ENCODE measurements around the gene SMIM35.
"Not testable (repeated sequence)": the region's sequence is repeated elsewhere in the genome, so short reads cannot be mapped to it uniquely, and the experiment has no call there.

The SMIM35 gene

DNA sequence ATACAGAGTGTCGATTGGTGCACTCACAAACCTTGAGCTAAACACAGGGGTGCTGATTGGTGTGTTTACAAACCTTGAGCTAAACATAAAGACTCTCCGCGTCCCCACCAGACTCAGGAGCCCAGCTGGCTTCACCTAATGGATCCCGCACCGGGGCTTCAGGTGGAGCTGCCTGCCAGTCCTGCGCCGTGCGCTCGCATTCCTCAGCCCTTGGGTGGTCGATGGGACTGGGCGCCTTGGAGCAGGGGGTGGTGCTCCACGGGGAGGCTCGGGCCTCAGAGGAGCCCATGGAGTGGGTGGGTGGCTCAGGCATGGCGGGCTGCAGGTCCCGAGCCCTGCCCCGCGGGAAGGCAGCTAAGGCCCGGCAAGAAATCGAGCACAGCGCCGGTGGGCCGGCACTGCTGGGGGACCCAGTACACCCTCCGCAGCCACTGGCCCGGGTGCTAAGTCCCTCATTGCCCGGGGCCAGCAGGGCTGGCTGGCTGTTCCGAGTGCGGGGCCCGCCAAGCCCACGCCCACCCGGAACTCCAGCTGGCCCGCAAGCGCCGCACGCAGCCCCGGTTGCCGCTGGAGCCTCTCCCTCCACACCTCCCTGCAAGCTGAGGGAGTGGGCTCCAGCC, 108.4 kb downstream of the SMIM35 start:
- not testable (repeated sequence) for DNase-seq

DNA sequence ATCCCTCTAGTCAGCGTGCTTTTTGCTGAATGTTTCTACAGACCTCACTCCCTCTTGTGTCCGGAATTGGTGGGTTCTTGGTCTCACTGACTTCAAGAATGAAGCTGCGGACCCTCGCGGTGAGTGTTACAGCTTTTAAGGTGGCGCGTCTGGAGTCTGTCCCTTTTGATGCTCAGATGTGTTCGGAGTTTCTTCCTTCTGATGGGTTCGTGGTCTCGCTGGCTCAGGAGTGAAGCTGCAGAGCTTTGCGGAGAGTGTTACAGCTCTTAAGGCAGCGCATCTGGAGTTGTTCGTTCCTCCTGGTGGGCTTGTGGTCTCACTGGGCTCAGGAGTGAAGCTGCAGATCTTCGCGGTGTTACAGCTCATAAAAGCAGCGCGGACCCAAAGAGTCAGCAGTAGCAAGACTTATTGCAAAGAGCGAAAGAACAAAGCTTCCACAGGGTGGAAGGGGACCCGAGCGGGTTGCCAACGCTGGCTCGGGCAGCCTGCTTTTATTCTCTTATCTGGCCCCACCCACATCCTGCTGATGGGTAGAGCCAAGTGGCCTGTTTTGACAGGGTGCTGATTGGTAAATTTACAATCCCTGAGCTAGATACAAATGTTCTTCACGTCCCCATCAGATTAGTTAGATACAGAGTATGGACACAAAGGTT, 109.0 kb downstream of the SMIM35 start:
- DNase-seq: not testable (repeated sequence)

DNA sequence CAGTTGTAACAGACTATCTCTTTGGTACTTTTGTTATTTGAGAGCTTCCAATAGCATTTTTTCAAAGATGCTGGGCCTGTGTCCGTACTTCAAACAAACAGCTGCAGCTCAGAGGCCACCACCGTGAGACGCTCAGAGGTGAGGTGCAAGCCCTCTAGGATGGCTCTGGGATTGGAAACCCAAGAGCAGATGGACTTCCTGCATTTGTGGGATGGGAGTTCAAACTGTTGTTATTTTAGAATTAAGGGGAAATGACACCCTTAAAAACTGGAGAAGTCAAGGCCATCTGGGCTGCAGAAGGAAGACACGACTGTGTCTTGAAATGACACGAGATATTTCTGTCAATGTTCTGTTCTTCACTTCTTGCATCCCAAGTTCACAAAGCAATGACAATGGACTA, 109.7 kb downstream of the SMIM35 start:
- DNase-seq: no peak

GRCh38 chr11:117976445-117976844, 110.3 kb downstream of the SMIM35 start:
- DNase-seq: no peak

DNA sequence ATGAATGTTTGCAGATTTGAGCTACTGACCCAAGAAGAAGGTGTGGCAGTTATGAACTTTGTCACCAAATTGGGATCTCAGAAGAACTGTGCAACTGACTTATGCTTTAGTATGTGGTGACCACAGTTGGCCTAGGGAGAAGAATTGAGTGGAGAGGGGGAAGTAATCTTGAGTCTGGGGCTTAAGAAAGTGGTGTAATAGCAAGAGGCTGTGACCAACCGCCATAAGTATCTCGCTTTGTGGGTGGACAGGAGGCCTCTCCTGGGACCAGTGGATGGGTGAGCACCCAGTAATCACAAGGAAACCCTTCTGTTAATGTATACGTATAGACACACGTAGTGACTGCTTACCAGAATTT, 113.3 kb downstream of the SMIM35 start:
- DNase-seq: no peak

DNA sequence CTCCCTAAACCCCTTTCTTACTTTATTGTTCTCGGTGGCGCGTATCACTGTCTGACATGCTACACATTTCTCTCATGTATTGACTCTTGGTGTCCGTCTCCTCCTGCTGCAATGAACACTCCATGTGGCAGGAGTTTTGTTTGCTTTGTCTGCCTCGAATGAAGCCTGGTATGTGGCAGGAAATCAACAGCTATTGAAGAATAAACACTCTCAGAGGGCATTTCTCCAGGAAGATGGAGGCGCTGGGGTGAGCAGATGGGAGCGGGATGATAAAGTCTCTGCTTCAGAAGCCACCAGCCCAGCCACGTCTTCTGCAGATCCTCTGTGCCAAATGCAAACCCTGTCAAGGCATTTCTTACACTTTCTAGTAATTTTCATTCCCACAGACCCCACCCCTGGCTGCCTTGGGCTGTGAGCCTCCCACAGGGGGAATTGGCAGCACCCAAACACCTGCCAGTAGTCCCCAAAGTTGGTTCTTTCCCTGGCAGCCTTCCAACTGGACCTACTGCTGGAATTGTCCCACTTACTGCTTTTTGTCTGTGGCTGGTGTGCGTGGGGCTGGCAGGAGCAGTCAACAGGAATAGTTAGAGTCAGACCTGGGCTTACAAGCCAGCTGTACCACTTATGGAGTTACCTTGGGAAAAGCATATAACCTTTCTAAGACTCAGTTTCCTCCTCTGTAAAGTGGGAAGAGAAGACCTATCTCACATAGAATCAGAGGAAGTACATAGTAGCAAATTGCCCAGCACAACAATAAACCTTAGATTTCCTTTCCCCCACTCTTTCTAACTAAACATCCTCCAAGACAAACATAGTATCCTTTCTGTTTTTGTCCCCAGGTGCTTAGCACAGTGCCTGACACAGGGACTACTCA, 113.9 kb downstream of the SMIM35 start:
- peak; percentile 18 for DNase-seq

DNA sequence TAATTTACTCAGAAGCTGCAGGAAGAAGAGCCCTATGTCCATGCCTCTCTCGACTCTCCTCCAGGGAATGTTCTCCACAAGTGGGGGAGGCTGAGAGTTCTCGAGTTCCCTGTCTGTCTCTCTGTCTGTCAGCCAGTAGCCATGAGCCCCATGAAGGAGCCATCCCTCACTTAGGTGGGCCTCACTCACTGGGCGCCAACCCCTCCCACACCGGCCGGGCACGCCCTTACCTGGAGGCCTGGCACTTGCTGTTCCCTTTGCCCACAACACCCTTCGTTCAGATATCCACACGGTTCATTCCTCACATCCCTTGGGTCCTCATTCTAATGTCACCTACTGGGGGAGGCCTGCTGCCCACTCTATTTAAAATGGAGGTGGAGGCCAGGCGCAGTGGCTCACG, 114.7 kb downstream of the SMIM35 start:
- no peak for DNase-seq

DNA sequence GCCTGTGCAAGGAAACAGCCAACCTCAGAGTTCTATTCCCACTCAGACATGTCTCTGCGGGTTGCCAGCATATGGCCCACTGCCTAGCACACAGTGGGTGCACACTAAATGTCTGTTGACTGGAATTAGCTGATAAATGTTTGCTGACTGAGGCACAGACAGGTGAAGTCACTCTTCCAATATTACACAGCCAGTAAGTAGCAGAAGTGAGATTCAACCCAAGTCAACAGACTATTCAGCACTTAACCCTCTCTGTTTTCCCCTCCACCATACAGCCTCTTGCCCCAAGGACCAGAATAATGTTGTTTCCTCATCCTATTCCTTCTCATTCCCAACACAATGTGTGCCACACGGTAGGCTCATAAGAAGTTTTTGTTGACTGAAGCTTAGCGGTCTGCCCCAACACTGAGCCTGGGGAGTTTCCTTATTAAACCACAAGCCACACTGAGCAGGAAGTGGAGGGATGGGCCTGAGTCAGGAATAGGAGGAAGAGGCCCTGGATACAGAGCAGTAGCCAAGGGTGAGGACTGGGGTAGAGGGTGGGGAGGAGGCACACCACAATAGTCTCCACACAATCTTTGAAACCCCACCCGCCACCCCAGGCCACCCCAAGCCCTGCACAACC, 116.3 kb downstream of the SMIM35 start:
- DNase-seq: no peak

GRCh38 chr11:117969160-117969991, 117.4 kb downstream of the SMIM35 start:
- DNase-seq: no peak

GRCh38 chr11:117966908-117967307, 119.9 kb downstream of the SMIM35 start:
- DNase-seq: no peak

DNA sequence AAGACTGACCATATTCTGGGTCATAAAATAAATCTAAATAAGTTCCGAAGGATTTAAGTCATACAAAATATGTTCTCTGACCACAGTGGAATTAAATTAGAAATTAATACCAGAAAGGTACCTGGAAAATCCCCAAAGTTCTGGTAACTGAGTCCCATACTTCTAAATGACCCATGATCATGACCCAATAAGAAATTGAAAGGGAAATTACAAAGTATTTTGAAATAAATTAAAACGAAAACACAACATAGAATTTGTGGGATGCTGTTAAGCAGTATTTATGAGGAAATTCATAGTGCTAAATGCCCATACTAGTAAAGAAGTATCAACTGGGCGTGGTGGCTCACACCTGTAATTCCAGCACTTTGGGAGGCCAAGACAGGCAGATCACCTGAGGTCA, 123.9 kb downstream of the SMIM35 start:
- DNase-seq: no peak

GRCh38 chr11:117961896-117962295, 124.9 kb downstream of the SMIM35 start:
- no peak for DNase-seq

- no peak for DNase-seq
Measured at GRCh38 chr11:117960406-117960805, 126.4 kb downstream of the SMIM35 start.

DNA sequence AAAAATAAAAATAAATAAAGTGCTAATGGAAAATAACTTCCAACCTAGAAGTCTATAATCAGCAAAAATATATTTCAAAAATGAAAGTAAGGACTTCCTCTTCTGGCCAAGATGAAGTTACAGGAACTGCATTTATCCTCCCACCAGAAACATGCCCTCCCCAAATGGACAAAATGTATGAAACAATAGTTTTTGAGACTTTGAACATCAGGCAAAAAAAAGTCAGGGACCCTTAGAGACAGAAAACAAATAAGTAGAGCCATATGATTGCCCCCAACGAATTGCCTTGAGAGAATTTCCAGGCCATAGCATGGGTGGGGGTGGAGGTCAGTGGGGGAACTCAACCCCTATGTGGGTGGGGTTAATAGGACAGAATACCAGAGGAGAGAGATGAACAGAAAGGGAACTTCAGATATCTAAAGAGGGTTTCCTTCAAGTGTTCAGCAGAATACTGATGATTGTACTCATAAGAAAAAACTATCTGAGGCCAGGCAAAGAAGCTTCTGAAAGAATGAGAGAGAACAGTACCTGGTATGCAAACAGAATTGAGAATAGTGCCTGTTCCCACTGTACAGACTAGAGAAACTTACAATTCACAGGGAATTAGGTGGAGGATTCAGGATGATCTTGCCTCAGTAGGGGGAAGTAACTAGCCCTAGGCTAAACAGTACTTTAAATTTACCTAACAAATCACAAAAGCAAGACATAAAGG, 127.2 kb downstream of the SMIM35 start:
- no peak for DNase-seq

DNA sequence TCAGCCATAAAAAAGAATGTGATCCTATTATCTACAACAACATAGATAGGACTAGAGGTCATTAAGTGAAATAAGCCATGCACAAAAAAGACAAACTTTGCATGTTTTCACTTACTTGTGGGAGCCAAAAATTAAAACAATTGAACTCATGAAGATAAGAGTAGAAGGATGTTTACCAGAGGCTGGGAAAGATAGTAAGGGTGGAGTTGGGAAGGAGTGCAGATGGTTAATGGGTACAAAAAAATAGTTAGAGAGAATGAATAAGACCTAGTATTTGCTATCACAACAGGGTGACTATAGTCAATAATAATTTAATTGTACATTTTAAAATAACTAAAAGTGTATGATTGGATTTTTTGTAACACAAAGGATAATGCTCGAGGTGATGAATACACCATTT, 127.8 kb downstream of the SMIM35 start:
- no peak for DNase-seq

All from NCI-H1092 (cell line).